HUES64 (cell line): ENCODE data around the gene PRG2. TPM values are rescaled to one million over a fixed set of nuclear protein-coding genes. Genes with fewer than 3 reads are reported as not detected.

ENCODE experiments used
- H3K27ac ChIP-seq: 2 replicates; pipeline ENCODE4 v1.7.0; 2013; ENCODE audit warnings: low read depth, low read length, inconsistent platforms
- H3K27me3 ChIP-seq: 2 replicates; pipeline ENCODE4 v1.6.1; 2013; ENCODE audit warnings: mild to moderate bottlenecking, low read length; ENCODE audit not compliant: insufficient read depth
- H3K36me3 ChIP-seq: 2 replicates; pipeline ENCODE4 v1.6.1; 2013; ENCODE audit warnings: mild to moderate bottlenecking, low read length; ENCODE audit not compliant: insufficient read depth
- H3K4me1 ChIP-seq: 2 replicates; pipeline ENCODE4 v1.6.1; 2013; ENCODE audit warnings: mild to moderate bottlenecking, low read length, moderate library complexity; ENCODE audit not compliant: insufficient read depth
- H3K4me3 ChIP-seq: 2 replicates; pipeline ENCODE4 v1.5.1; 2013; ENCODE audit warnings: mild to moderate bottlenecking, low read length, moderate library complexity
- H3K9ac ChIP-seq: 2 replicates; pipeline ENCODE4 v1.6.1; 2013; ENCODE audit warnings: mild to moderate bottlenecking, low read depth, low read length
- H3K9me3 ChIP-seq: 2 replicates; pipeline ENCODE4 v1.6.1; 2013; ENCODE audit warnings: low read depth, low read length; ENCODE audit not compliant: insufficient read depth
- WGBS: fragments of 150-250, 120-280 bp; methylation state at CpG from one replicate; pipeline ENCODE4 v1.1.7; 2013; ENCODE audit warnings: missing lambda C conversion rate; 5-methylcytosine and 5-hydroxymethylcytosine counted together
- polyA plus RNA-seq, 2 experiments: library from polyadenylated mRNA; stranded (reverse); fragments of 50-300 nt; gene quantifications; one replicate each; pipeline ENCODE4 v1.2.3, GENCODE V29; 2013

Gene PRG2
- 0.20 TPM for polyA plus RNA-seq (2013, experiment 1 of 2)
- 0.51 TPM for polyA plus RNA-seq (2013, experiment 2 of 2)

- Histone ChIP-seq H3K36me3 (no peaks in the 10 kb centered on the region), H3K9ac (no peak within 1 kb of the TSS), H3K27me3 (peaks cover 4% of the 10 kb centered on the region; the same call in 1 of the 2 replicates), H3K9me3 (no peaks in the 10 kb centered on the region), H3K4me3 (no peak within 1 kb of the TSS), H3K27ac (no peak within 1 kb of the TSS), H3K4me1 (no peaks in the 10 kb centered on the region)
- 80% methylated on average over 2 of the region's 2 CpGs for WGBS
Observed at GRCh38 chr11:57390535-57390934, at the start of gene PRG2. TSS of gene PRG2 (minus strand) at chr11:57390650. CDS start at chr11:57389944, 706 bp downstream.

- no peaks in the 10 kb centered on the region for H3K27me3 ChIP-seq
- H3K9me3 ChIP-seq: no peaks in the 10 kb centered on the region
- no peak overlapping the region for H3K4me3 ChIP-seq
- H3K9ac ChIP-seq: no peak overlapping the region
- no peaks in the 10 kb centered on the region for H3K4me1 ChIP-seq
- no peak overlapping the region for H3K27ac ChIP-seq
- no peaks in the 10 kb centered on the region for H3K36me3 ChIP-seq
- WGBS: 84% methylated on average over 6 of the region's 6 CpGs
Observed at GRCh38 chr11:57439786-57440185, 49.3 kb upstream of the PRG2 start.

- no peaks in the 10 kb centered on the region for H3K9me3 ChIP-seq
- no peaks in the 10 kb centered on the region for H3K27me3 ChIP-seq
- H3K9ac ChIP-seq: no peak overlapping the region
- no peak overlapping the region for H3K27ac ChIP-seq
- no peak overlapping the region for H3K4me3 ChIP-seq
- 91% methylated on average over 12 of the region's 12 CpGs for WGBS
- H3K36me3 ChIP-seq: no peaks in the 10 kb centered on the region
- no peaks in the 10 kb centered on the region for H3K4me1 ChIP-seq
Observed at GRCh38 chr11:57438345-57439285, 48.2 kb upstream of the PRG2 start.

- no peaks in the 10 kb centered on the region for H3K9me3 ChIP-seq
- no peaks in the 10 kb centered on the region for H3K4me1 ChIP-seq
- 90% methylated on average over 7 of the region's 7 CpGs for WGBS
- H3K27ac ChIP-seq: no peak overlapping the region
- H3K36me3 ChIP-seq: no peaks in the 10 kb centered on the region
- H3K27me3 ChIP-seq: no peaks in the 10 kb centered on the region
- no peak overlapping the region for H3K4me3 ChIP-seq
- H3K9ac ChIP-seq: no peak overlapping the region
Observed at GRCh38 chr11:57436031-57436430, 45.6 kb upstream of the PRG2 start.

- H3K27me3 ChIP-seq: no peaks in the 10 kb centered on the region
- no peak overlapping the region for H3K27ac ChIP-seq
- no peaks in the 10 kb centered on the region for H3K9me3 ChIP-seq
- H3K36me3 ChIP-seq: no peaks in the 10 kb centered on the region
- WGBS: 85% methylated on average over 15 of the region's 15 CpGs
- no peaks in the 10 kb centered on the region for H3K4me1 ChIP-seq
- no peak overlapping the region for H3K9ac ChIP-seq
- H3K4me3 ChIP-seq: no peak overlapping the region
Observed at GRCh38 chr11:57434640-57435546, 44.4 kb upstream of the PRG2 start.

- Histone ChIP-seq H3K36me3 (no peaks in the 10 kb centered on the region), H3K4me3 (no peak overlapping the region), H3K9me3 (no peaks in the 10 kb centered on the region), H3K4me1 (no peaks in the 10 kb centered on the region), H3K27me3 (peaks cover 13% of the 10 kb centered on the region), H3K27ac (no peak overlapping the region), H3K9ac (no peak overlapping the region)
- 84% methylated on average over 7 of the region's 7 CpGs for WGBS
Observed at GRCh38 chr11:57432714-57433163, 42.3 kb upstream of the PRG2 start.

GRCh38 chr11:57432149-57432561 is 41.7 kb upstream of the PRG2 start:
- 85% methylated on average over 5 of the region's 5 CpGs for WGBS
- Histone ChIP-seq H3K27ac (no peak overlapping the region), H3K4me3 (no peak overlapping the region), H3K4me1 (peaks cover 6% of the 10 kb centered on the region; the same call in 1 of the 2 replicates), H3K27me3 (peaks cover 13% of the 10 kb centered on the region), H3K9me3 (no peaks in the 10 kb centered on the region), H3K36me3 (no peaks in the 10 kb centered on the region), H3K9ac (no peak overlapping the region)

- H3K27me3 ChIP-seq: peaks cover 21% of the 10 kb centered on the region
- no peak overlapping the region for H3K27ac ChIP-seq
- H3K9ac ChIP-seq: no peak overlapping the region
- no peak overlapping the region for H3K4me3 ChIP-seq
- no peaks in the 10 kb centered on the region for H3K9me3 ChIP-seq
- H3K36me3 ChIP-seq: no peaks in the 10 kb centered on the region
- 92% methylated on average over 1 of the region's 1 CpG for WGBS
- H3K4me1 ChIP-seq: peaks cover 12% of the 10 kb centered on the region
Observed at GRCh38 chr11:57430952-57431351, 40.5 kb upstream of the PRG2 start.

GRCh38 chr11:57429946-57430345 is 39.5 kb upstream of the PRG2 start:
- H3K4me3 ChIP-seq: no peak overlapping the region
- peaks cover 15% of the 10 kb centered on the region for H3K4me1 ChIP-seq
- H3K36me3 ChIP-seq: 0 out of 2 replicates have a peak, but pooled peaks cover 3% of the 10 kb centered on the region
- no peak overlapping the region for H3K9ac ChIP-seq
- H3K9me3 ChIP-seq: no peaks in the 10 kb centered on the region
- H3K27me3 ChIP-seq: peaks cover 21% of the 10 kb centered on the region
- 49% methylated on average over 3 of the region's 4 CpGs for WGBS
- H3K27ac ChIP-seq: no peak overlapping the region

GRCh38 chr11:57428643-57429042 is 38.2 kb upstream of the PRG2 start:
- peaks cover 21% of the 10 kb centered on the region for H3K27me3 ChIP-seq
- H3K27ac ChIP-seq: no peak overlapping the region
- peaks cover 15% of the 10 kb centered on the region for H3K4me1 ChIP-seq
- H3K9me3 ChIP-seq: no peaks in the 10 kb centered on the region
- no peak overlapping the region for H3K4me3 ChIP-seq
- 0 out of 2 replicates have a peak, but pooled peaks cover 3% of the 10 kb centered on the region for H3K36me3 ChIP-seq
- H3K9ac ChIP-seq: no peak overlapping the region
- WGBS: 92% methylated on average over 5 of the region's 5 CpGs

GRCh38 chr11:57427727-57428082 is 37.3 kb upstream of the PRG2 start:
- H3K27me3 ChIP-seq: peaks cover 21% of the 10 kb centered on the region
- H3K4me1 ChIP-seq: peaks cover 15% of the 10 kb centered on the region
- H3K4me3 ChIP-seq: no peak overlapping the region
- peaks cover 8% of the 10 kb centered on the region; the same call in 1 of the 2 replicates for H3K36me3 ChIP-seq
- no peak overlapping the region for H3K27ac ChIP-seq
- WGBS: 88% methylated on average over 7 of the region's 8 CpGs
- no peak overlapping the region for H3K9ac ChIP-seq
- H3K9me3 ChIP-seq: no peaks in the 10 kb centered on the region
